Stomach (tissue), 4 donors: ENCODE results near the gene BTBD17.

Experiments
- CTCF ChIP-seq, 7 experiments: fragments of 450-650 bp in 4 of 7; fragments of 200-600 bp in 3 of 7; sonication (generic) in 3 of 7; IDR thresholded peaks; one replicate each; pipeline ENCODE4 v1.5.1; 2016 to 2019; ENCODE audit warnings: antibody characterized with exemption in 7 of 7, control low read depth in 2 of 7, mild to moderate bottlenecking in 1 of 7
- POLR2A ChIP-seq, 4 donors: fragments of 450-650 bp; IDR thresholded peaks; one replicate each; pipeline ENCODE4 v1.6.1; 2016; ENCODE audit warnings: antibody characterized with exemption in 4 of 4, control low read depth in 2 of 4, mild to moderate bottlenecking in 1 of 4, moderate library complexity in 1 of 4
- POLR2AphosphoS5 ChIP-seq, 3 donors: sonication (generic); formaldehyde crosslinking; IDR thresholded peaks; one replicate each; pipeline ENCODE4 v1.6.1; 2016; ENCODE audit warnings: antibody characterized with exemption in 3 of 3

- no peak for TF ChIP-seq POLR2A (IDR thresholded peaks at IDR 0.05)
- TF ChIP-seq CTCF (IDR thresholded peaks at IDR 0.05), result no peak
- peak in 2 of 3 donors; percentile 80 to 84 for TF ChIP-seq POLR2AphosphoS5 (IDR thresholded peaks at IDR 0.05)
These were observed 45.7 kb upstream of the BTBD17 start for GRCh38 chr17:74407384-74407783.
